Endothelial cell (in vitro differentiated cells): Measurements from ENCODE around the gene ZBTB7B. TPM values are rescaled to one million over a fixed set of nuclear protein-coding genes. Genes with fewer than 3 reads are reported as not detected.
"Not testable (repeated sequence)": the region's sequence is repeated elsewhere in the genome, so short reads cannot be mapped to it uniquely, and the experiment has no call there.

Source experiments
- DNase-seq: peaks from one replicate; pipeline ENCODE4 v3.0.0; 2021; ENCODE audit warnings: low spot score
- H3K27ac Mint-ChIP-seq: one replicate; pipeline ENCODE4 v1.8.0; 2021; ENCODE audit warnings: mixed read lengths, inconsistent platforms; ENCODE audit not compliant: unreplicated experiment
- H3K27me3 Mint-ChIP-seq: one replicate; pipeline ENCODE4 v1.8.0; 2021; ENCODE audit warnings: mild to moderate bottlenecking, moderate library complexity, mixed read lengths, inconsistent platforms; ENCODE audit not compliant: unreplicated experiment
- H3K36me3 Mint-ChIP-seq: one replicate; pipeline ENCODE4 v1.8.0; 2021; ENCODE audit warnings: mild to moderate bottlenecking, low read depth, mixed read lengths, inconsistent platforms; ENCODE audit not compliant: unreplicated experiment
- H3K4me1 Mint-ChIP-seq: one replicate; pipeline ENCODE4 v1.8.0; 2021; ENCODE audit warnings: mild to moderate bottlenecking, mixed read lengths, inconsistent platforms; ENCODE audit not compliant: unreplicated experiment
- H3K4me3 Mint-ChIP-seq: one replicate; pipeline ENCODE4 v1.8.0; 2021; ENCODE audit warnings: mild to moderate bottlenecking, mixed read lengths, inconsistent platforms; ENCODE audit not compliant: unreplicated experiment
- H3K9me3 Mint-ChIP-seq: one replicate; pipeline ENCODE4 v1.8.0; 2021; ENCODE audit warnings: mixed read lengths, inconsistent platforms; ENCODE audit not compliant: unreplicated experiment
- CTCF ChIP-seq: fragments of 200-600 bp; sonication (generic); IDR thresholded peaks from one replicate; pipeline ENCODE4 v1.5.0; 2021; ENCODE audit warnings: antibody characterized with exemption; ENCODE audit not compliant: unreplicated experiment
- total RNA-seq: library from RNA; stranded (reverse); fragmentation: NEBNext Ultra II Directional; extraction: Animal tissue kit (Norgen Biotek cat#: 25700); gene quantifications from one replicate; pipeline ENCODE4 v1.2.1, GENCODE V29; 2021; ENCODE audit not compliant: unreplicated experiment

The ZBTB7B gene
- total RNA-seq, 1 donor from 2014 or later = 23.3 TPM

GRCh38 chr1:154974102-154974807 is 28.3 kb upstream of the ZBTB7B start, which contains the start of gene CKS1B:
Gene CKS1B, plus strand, starts transcription at chr1:154974681. Its CDS starts 65 bp downstream, at chr1:154974746.
- peaks cover 18% of the 10 kb centered on the region for H3K36me3 Mint-ChIP-seq
- H3K4me1 Mint-ChIP-seq = peaks cover 27% of the 10 kb centered on the region
- TF ChIP-seq CTCF = no peak

GRCh38 chr1:154974808-154975408 is 27.7 kb upstream of the ZBTB7B start:
- H3K4me1 Mint-ChIP-seq = peaks cover 21% of the 10 kb centered on the region
- H3K27me3 Mint-ChIP-seq = peaks cover 18% of the 10 kb centered on the region
- H3K27ac Mint-ChIP-seq = no peak overlapping the region
- peaks cover 18% of the 10 kb centered on the region for H3K36me3 Mint-ChIP-seq
- DNase-seq = peak; percentile 93
- no peak overlapping the region for H3K4me3 Mint-ChIP-seq
- no peak for TF ChIP-seq CTCF
- H3K9me3 Mint-ChIP-seq = no peaks in the 10 kb centered on the region

More at GRCh38 chr1:154974102-154974807, 28.3 kb upstream of the ZBTB7B start, which contains the start of gene CKS1B:
- Mint-ChIP-seq H3K9me3 (no peaks in the 10 kb centered on the region), H3K27me3 (peaks cover 23% of the 10 kb centered on the region), H3K27ac (no peak within 1 kb of the TSS), H3K4me3 (no peak within 1 kb of the TSS)
- peak; percentile 91 for DNase-seq

- no peak for TF ChIP-seq CTCF
- Mint-ChIP-seq H3K27ac (no peak overlapping the region), H3K27me3 (peaks cover 18% of the 10 kb centered on the region), H3K9me3 (no peaks in the 10 kb centered on the region), H3K4me1 (peaks cover 21% of the 10 kb centered on the region), H3K36me3 (peaks cover 18% of the 10 kb centered on the region), H3K4me3 (no peak overlapping the region)
- DNase-seq = peak; percentile 51
These were observed 27.1 kb upstream of the ZBTB7B start for GRCh38 chr1:154975409-154976059.

- H3K27ac Mint-ChIP-seq, H3K9me3 Mint-ChIP-seq, H3K36me3 Mint-ChIP-seq, H3K4me1 Mint-ChIP-seq, H3K27me3 Mint-ChIP-seq, DNase-seq: not testable (repeated sequence)
- H3K4me3 Mint-ChIP-seq = peak overlapping the region; percentile 32
These were observed 24.8 kb upstream of the ZBTB7B start for GRCh38 chr1:154977762-154978161.

GRCh38 chr1:154978360-154978759 is 24.2 kb upstream of the ZBTB7B start:
- H3K9me3 Mint-ChIP-seq = no peaks in the 10 kb centered on the region
- H3K4me3 Mint-ChIP-seq = no peak overlapping the region
- H3K36me3 Mint-ChIP-seq = peaks cover 4% of the 10 kb centered on the region

More at GRCh38 chr1:154978360-154978759, 24.2 kb upstream of the ZBTB7B start:
- no peak for TF ChIP-seq CTCF
- H3K27ac Mint-ChIP-seq = no peak overlapping the region
- H3K27me3 Mint-ChIP-seq = no peaks in the 10 kb centered on the region
- no peak for DNase-seq
- H3K4me1 Mint-ChIP-seq = no peaks in the 10 kb centered on the region
